Measurements from ENCODE around the gene TBC1D19.

TBC1D19 gene

GRCh38 chr4:26732356-26732755 lies 148.5 kb downstream of the TBC1D19 start:
- no peak for DNase-seq

- DNase-seq, result no peak
Measured at GRCh38 chr4:26736621-26737020, 152.7 kb downstream of the TBC1D19 start.

GRCh38 chr4:26737385-26737784 lies 153.5 kb downstream of the TBC1D19 start:
- no peak for DNase-seq

- DNase-seq, result no peak
Measured at GRCh38 chr4:26741491-26741871, 157.6 kb downstream of the TBC1D19 start.

GRCh38 chr4:26746802-26747213 lies 162.9 kb downstream of the TBC1D19 start:
- no peak for DNase-seq

- DNase-seq, result no peak
Measured at GRCh38 chr4:26748811-26749210, 164.9 kb downstream of the TBC1D19 start.

GRCh38 chr4:26749867-26750266 lies 166.0 kb downstream of the TBC1D19 start:
- DNase-seq, result no peak

- DNase-seq, result no peak
Measured at GRCh38 chr4:26751004-26751403, 167.1 kb downstream of the TBC1D19 start.

GRCh38 chr4:26751838-26752237 lies 168.0 kb downstream of the TBC1D19 start:
- DNase-seq, result no peak

- DNase-seq, result no peak
Measured at GRCh38 chr4:26753187-26753586, 169.3 kb downstream of the TBC1D19 start.

GRCh38 chr4:26753617-26754016 lies 169.7 kb downstream of the TBC1D19 start:
- no peak for DNase-seq

GRCh38 chr4:26757751-26758150 lies 173.9 kb downstream of the TBC1D19 start:
- no peak for DNase-seq

- DNase-seq, result no peak
Measured at GRCh38 chr4:26758899-26759298, 175.0 kb downstream of the TBC1D19 start.

GRCh38 chr4:26762650-26763049 lies 178.8 kb downstream of the TBC1D19 start:
- no peak for DNase-seq

- DNase-seq, result no peak
Measured at GRCh38 chr4:26763063-26763462, 179.2 kb downstream of the TBC1D19 start.

- no peak for DNase-seq
Measured at GRCh38 chr4:26763648-26764047, 179.8 kb downstream of the TBC1D19 start.

GRCh38 chr4:26764231-26764630 lies 180.3 kb downstream of the TBC1D19 start:
- DNase-seq, result no peak

GRCh38 chr4:26765515-26765914 lies 181.6 kb downstream of the TBC1D19 start:
- no peak for DNase-seq

GRCh38 chr4:26766141-26766540 lies 182.3 kb downstream of the TBC1D19 start:
- no peak for DNase-seq

GRCh38 chr4:26772096-26772873 lies 188.4 kb downstream of the TBC1D19 start:
- no peak for DNase-seq

- no peak for DNase-seq
Measured at GRCh38 chr4:26779224-26779623, 195.3 kb downstream of the TBC1D19 start.

GRCh38 chr4:26779674-26780073 lies 195.8 kb downstream of the TBC1D19 start:
- no peak for DNase-seq

- DNase-seq, result no peak
Measured at GRCh38 chr4:26780539-26780938, 196.7 kb downstream of the TBC1D19 start.

GRCh38 chr4:26782168-26782829 lies 198.4 kb downstream of the TBC1D19 start:
- no peak for DNase-seq

All from right kidney (tissue), 1 donor.